ENCODE data around the gene GATAD1. TPM values are rescaled to one million over a fixed set of nuclear protein-coding genes. Genes with fewer than 3 reads are reported as not detected.
A peak's percentile ranks its signal among the peaks of the same experiment; 100 is the strongest.

Gene GATAD1
- total and polyA plus RNA-seq, 2 of the 13 experiments (the other 11 are each of a cell fraction or from before 2014, with no cell fraction given), result 20.6 to 42.1 TPM

DNA sequence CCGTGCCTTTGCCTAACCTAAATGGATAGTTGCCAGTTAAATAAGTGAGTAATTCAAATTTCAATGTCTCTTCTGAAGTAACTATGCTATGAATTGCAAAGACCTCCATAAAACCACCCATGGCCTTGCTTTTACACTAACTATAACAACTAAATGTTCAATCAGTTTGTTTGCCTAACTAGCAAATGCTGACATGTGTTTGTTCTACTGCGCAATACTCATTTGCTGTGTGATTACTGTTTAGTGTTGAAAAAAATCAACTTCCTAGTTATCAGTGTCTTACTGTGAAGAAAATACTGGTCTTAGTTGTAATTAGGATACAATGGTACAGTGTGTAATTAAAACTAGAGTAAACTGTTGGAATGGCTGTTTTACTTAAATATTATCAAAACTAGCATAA, 47.3 kb upstream of the GATAD1 start:
- CTCF ChIA-PET (ENCODE audit: low intra/inter-chr PET ratio, low total read pairs), result no interaction called here
- no peak overlapping the region for H3K4me2 ChIP-seq (ENCODE audit: low read depth, low read length)
- 99% methylated on average over 2 of the region's 2 CpGs for WGBS (ENCODE audit: low lambda C conversion rate)
- ATAC-seq, result no peak
- no peak for TF ChIP-seq CEBPB (IDR thresholded peaks at IDR 0.05; ENCODE audit: borderline replicate concordance, low read depth, low read length)
- TF ChIP-seq, protein P1, sequence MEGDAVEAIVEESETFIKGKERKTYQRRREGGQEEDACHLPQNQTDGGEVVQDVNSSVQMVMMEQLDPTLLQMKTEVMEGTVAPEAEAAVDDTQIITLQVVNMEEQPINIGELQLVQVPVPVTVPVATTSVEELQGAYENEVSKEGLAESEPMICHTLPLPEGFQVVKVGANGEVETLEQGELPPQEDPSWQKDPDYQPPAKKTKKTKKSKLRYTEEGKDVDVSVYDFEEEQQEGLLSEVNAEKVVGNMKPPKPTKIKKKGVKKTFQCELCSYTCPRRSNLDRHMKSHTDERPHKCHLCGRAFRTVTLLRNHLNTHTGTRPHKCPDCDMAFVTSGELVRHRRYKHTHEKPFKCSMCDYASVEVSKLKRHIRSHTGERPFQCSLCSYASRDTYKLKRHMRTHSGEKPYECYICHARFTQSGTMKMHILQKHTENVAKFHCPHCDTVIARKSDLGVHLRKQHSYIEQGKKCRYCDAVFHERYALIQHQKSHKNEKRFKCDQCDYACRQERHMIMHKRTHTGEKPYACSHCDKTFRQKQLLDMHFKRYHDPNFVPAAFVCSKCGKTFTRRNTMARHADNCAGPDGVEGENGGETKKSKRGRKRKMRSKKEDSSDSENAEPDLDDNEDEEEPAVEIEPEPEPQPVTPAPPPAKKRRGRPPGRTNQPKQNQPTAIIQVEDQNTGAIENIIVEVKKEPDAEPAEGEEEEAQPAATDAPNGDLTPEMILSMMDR (CRISPR knock-in tag; IDR thresholded peaks at IDR 0.05), result no peak
- TF ChIP-seq ZNF382 (CRISPR knock-in tag; IDR thresholded peaks at IDR 0.05; ENCODE audit: borderline replicate concordance), result no peak
- TF ChIP-seq, protein P2, sequence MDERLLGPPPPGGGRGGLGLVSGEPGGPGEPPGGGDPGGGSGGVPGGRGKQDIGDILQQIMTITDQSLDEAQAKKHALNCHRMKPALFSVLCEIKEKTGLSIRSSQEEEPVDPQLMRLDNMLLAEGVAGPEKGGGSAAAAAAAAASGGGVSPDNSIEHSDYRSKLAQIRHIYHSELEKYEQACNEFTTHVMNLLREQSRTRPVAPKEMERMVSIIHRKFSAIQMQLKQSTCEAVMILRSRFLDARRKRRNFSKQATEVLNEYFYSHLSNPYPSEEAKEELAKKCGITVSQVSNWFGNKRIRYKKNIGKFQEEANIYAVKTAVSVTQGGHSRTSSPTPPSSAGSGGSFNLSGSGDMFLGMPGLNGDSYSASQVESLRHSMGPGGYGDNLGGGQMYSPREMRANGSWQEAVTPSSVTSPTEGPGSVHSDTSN (CRISPR knock-in tag; IDR thresholded peaks at IDR 0.05), result no peak
- TF ChIP-seq, protein P3, sequence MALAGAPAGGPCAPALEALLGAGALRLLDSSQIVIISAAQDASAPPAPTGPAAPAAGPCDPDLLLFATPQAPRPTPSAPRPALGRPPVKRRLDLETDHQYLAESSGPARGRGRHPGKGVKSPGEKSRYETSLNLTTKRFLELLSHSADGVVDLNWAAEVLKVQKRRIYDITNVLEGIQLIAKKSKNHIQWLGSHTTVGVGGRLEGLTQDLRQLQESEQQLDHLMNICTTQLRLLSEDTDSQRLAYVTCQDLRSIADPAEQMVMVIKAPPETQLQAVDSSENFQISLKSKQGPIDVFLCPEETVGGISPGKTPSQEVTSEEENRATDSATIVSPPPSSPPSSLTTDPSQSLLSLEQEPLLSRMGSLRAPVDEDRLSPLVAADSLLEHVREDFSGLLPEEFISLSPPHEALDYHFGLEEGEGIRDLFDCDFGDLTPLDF (CRISPR knock-in tag; IDR thresholded peaks at IDR 0.05), result no peak
- no peak for TF ChIP-seq PAX8 (CRISPR knock-in tag; IDR thresholded peaks at IDR 0.05; ENCODE audit: borderline replicate concordance)
- TF ChIP-seq SOX6 (IDR thresholded peaks at IDR 0.05), result no peak
- no peak for TF ChIP-seq SOX6 (CRISPR knock-in tag; IDR thresholded peaks at IDR 0.05)
- no peak for TF ChIP-seq ZBTB38 (CRISPR knock-in tag; IDR thresholded peaks at IDR 0.05)
- no peak for TF ChIP-seq NRL (CRISPR knock-in tag; IDR thresholded peaks at IDR 0.05; ENCODE audit: borderline replicate concordance)
- no peak for TF ChIP-seq ZFP90 (CRISPR knock-in tag; IDR thresholded peaks at IDR 0.05; ENCODE audit: borderline replicate concordance)
- no peak overlapping the region for H3K27ac ChIP-seq (ENCODE audit: extremely low read length, insufficient read depth, low read length)
- no peaks in the 10 kb centered on the region for H4K20me1 ChIP-seq (ENCODE audit: insufficient read depth, low read length)
- POLR2A ChIA-PET, result no interaction called here
- no peak overlapping the region for H2AFZ ChIP-seq (ENCODE audit: low read length)
- no peaks in the 10 kb centered on the region for H3K9me3 ChIP-seq (ENCODE audit: low read length)
- in situ Hi-C loops (cut with HindIII; ENCODE audit: extremely low pct_ligation_motif_present, low pct_unique_long_range_greater_than_20kb), result no loop called here
- no peaks in the 10 kb centered on the region for H3K27me3 ChIP-seq (ENCODE audit: control insufficient read depth in 1 of 2, insufficient read depth in 2 of 2, low read length in 2 of 2)
- H3K4me3 ChIP-seq (replicated peaks in 1 of 3; ENCODE audit: insufficient read depth in 1 of 3, low read depth in 2 of 3, low read length in 3 of 3), result no peak overlapping the region
- DNase-seq (ENCODE audit: low spot score), result no peak
- peaks cover 2 to 31% of the 10 kb centered on the region in 2 experiments; a peak in 4 of 5 replicates for H3K36me3 ChIP-seq (replicated peaks in 1 of 2; ENCODE audit: control insufficient read depth in 1 of 2, insufficient read depth in 2 of 2, low read length in 2 of 2)
- H3K9ac ChIP-seq (ENCODE audit: insufficient read depth, low read depth, low read length), result no peak overlapping the region
- intact Hi-C loops (cut with micrococcal nuclease; ENCODE audit: unreplicated experiment), result no loop called here
- H3K79me2 ChIP-seq (ENCODE audit: insufficient read depth, low read length), result no peaks in the 10 kb centered on the region
- no TSS peak for BruUV-seq (replicated peaks)
- no peaks in the 10 kb centered on the region for H3K4me1 ChIP-seq (ENCODE audit: insufficient read depth, low read length)
- peak; percentile 12 for FAIRE-seq
